ENCODE measurements around the gene SMIM45.

SMIM45 gene

DNA sequence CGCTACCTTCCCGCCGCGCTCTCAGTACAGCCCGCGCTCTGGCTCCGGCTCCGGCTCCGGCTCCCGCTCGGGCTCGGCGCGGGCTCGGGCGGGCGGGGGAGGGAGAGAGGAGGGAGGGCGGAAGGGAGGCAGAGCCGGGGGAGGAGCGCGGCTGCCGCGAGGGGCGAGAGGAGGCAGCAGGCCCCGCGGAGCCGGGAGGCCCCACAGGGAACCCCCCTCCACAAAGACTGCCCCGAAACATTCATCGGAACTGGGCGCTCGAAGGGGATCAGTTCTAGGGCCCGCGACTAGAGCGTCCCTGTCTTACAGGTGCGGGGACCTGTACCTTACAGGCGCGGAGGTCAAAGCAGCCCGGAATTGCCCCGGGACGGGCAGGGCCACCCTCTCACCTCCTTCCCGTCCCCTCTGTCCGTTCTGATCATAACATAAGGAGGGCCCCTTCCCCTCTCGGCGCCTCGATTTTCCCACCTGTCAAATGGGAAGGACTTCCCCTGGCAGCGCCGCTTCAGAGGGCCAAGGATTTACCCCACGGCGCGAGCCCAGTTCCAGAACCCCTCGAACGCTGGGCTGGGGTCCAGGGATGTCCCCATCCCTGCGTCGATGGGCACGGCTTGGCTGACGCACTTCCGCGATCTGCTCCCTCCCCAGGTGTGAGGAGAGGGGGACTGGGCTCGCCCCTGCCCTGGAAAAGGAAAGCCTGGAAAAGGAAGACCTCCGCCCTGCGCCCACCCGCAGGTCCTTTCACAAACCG is 36.7 kb upstream of the SMIM45 start, which contains the start of gene SHISA8 (continued):
- TF ChIP-seq, protein P1, sequence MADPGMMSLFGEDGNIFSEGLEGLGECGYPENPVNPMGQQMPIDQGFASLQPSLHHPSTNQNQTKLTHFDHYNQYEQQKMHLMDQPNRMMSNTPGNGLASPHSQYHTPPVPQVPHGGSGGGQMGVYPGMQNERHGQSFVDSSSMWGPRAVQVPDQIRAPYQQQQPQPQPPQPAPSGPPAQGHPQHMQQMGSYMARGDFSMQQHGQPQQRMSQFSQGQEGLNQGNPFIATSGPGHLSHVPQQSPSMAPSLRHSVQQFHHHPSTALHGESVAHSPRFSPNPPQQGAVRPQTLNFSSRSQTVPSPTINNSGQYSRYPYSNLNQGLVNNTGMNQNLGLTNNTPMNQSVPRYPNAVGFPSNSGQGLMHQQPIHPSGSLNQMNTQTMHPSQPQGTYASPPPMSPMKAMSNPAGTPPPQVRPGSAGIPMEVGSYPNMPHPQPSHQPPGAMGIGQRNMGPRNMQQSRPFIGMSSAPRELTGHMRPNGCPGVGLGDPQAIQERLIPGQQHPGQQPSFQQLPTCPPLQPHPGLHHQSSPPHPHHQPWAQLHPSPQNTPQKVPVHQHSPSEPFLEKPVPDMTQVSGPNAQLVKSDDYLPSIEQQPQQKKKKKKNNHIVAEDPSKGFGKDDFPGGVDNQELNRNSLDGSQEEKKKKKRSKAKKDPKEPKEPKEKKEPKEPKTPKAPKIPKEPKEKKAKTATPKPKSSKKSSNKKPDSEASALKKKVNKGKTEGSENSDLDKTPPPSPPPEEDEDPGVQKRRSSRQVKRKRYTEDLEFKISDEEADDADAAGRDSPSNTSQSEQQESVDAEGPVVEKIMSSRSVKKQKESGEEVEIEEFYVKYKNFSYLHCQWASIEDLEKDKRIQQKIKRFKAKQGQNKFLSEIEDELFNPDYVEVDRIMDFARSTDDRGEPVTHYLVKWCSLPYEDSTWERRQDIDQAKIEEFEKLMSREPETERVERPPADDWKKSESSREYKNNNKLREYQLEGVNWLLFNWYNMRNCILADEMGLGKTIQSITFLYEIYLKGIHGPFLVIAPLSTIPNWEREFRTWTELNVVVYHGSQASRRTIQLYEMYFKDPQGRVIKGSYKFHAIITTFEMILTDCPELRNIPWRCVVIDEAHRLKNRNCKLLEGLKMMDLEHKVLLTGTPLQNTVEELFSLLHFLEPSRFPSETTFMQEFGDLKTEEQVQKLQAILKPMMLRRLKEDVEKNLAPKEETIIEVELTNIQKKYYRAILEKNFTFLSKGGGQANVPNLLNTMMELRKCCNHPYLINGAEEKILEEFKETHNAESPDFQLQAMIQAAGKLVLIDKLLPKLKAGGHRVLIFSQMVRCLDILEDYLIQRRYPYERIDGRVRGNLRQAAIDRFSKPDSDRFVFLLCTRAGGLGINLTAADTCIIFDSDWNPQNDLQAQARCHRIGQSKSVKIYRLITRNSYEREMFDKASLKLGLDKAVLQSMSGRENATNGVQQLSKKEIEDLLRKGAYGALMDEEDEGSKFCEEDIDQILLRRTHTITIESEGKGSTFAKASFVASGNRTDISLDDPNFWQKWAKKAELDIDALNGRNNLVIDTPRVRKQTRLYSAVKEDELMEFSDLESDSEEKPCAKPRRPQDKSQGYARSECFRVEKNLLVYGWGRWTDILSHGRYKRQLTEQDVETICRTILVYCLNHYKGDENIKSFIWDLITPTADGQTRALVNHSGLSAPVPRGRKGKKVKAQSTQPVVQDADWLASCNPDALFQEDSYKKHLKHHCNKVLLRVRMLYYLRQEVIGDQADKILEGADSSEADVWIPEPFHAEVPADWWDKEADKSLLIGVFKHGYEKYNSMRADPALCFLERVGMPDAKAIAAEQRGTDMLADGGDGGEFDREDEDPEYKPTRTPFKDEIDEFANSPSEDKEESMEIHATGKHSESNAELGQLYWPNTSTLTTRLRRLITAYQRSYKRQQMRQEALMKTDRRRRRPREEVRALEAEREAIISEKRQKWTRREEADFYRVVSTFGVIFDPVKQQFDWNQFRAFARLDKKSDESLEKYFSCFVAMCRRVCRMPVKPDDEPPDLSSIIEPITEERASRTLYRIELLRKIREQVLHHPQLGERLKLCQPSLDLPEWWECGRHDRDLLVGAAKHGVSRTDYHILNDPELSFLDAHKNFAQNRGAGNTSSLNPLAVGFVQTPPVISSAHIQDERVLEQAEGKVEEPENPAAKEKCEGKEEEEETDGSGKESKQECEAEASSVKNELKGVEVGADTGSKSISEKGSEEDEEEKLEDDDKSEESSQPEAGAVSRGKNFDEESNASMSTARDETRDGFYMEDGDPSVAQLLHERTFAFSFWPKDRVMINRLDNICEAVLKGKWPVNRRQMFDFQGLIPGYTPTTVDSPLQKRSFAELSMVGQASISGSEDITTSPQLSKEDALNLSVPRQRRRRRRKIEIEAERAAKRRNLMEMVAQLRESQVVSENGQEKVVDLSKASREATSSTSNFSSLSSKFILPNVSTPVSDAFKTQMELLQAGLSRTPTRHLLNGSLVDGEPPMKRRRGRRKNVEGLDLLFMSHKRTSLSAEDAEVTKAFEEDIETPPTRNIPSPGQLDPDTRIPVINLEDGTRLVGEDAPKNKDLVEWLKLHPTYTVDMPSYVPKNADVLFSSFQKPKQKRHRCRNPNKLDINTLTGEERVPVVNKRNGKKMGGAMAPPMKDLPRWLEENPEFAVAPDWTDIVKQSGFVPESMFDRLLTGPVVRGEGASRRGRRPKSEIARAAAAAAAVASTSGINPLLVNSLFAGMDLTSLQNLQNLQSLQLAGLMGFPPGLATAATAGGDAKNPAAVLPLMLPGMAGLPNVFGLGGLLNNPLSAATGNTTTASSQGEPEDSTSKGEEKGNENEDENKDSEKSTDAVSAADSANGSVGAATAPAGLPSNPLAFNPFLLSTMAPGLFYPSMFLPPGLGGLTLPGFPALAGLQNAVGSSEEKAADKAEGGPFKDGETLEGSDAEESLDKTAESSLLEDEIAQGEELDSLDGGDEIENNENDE (IDR thresholded peaks at IDR 0.05; ENCODE audit: insufficient replicate concordance, low read length) = no peak
- 0 out of 2 replicates have a peak, but pooled peaks have one; percentile 52 for TF ChIP-seq RBBP5 (IDR thresholded peaks at IDR 0.05; ENCODE audit: borderline replicate concordance, low read depth, low read length)
- no peak for TF ChIP-seq FOSL1 (IDR thresholded peaks at IDR 0.05; ENCODE audit: insufficient read depth, low read depth, low read length)
- TF ChIP-seq RNF2 (IDR thresholded peaks at IDR 0.05; ENCODE audit: borderline replicate concordance, low read depth, low read length, missing control alignments, poor library complexity, severe bottlenecking) = peak; percentile 86
- TF ChIP-seq CHD1 (IDR thresholded peaks at IDR 0.05; ENCODE audit: low read depth, low read length) = no peak
- TF ChIP-seq SRF (IDR thresholded peaks at IDR 0.05; ENCODE audit: low read depth, low read length) = no peak
- peak; percentile 64 for TF ChIP-seq ASH2L (IDR thresholded peaks at IDR 0.05; ENCODE audit: low read length)
- peak; percentile 85 for TF ChIP-seq KDM4A (IDR thresholded peaks at IDR 0.05; ENCODE audit: low read depth, low read length, severe bottlenecking)
- no peak for TF ChIP-seq SP1 (IDR thresholded peaks at IDR 0.05; ENCODE audit: low read depth, low read length)
- no peak for TF ChIP-seq ZNF274 (IDR thresholded peaks at IDR 0.05; ENCODE audit: borderline replicate concordance, extremely low read depth, low read length)
- no peak for TF ChIP-seq JUND (IDR thresholded peaks at IDR 0.05; ENCODE audit: low read length)

All from H1 (cell line).